SK-N-SH (cell line): ENCODE data around the gene PCGF2. TPM values are rescaled to one million over a fixed set of nuclear protein-coding genes. Genes with fewer than 3 reads are reported as not detected.

ENCODE experiments used
- CTCF ChIA-PET: fragments of 300-600, 350-600 bp; formaldehyde crosslinking; extraction: SDS; loops from one replicate; lab custom pipeline; 2021; lab: Yijun Ruan, JAX
- POLR2A ChIA-PET: fragments of 350-600 bp; sonication (Branson Sonifier 250); formaldehyde crosslinking; extraction: SDS; loops from one replicate; lab custom pipeline; 2020; ENCODE audit warnings: antibody characterized with exemption, inconsistent platforms; lab: Yijun Ruan, JAX
- DNase-seq: peaks from one replicate; pipeline ENCODE4 v3.0.0; 2012
- H2AFZ ChIP-seq: fragments of 200-600 bp; sonication (generic); 2 replicates; pipeline ENCODE4 v1.8.1; 2016; ENCODE audit warnings: antibody characterized with exemption, mild to moderate bottlenecking, low read depth
- H3F3A ChIP-seq: fragments of 200-600 bp; sonication (generic); replicated peaks from 2 replicates; pipeline ENCODE3; 2016; ENCODE audit warnings: antibody characterized with exemption, mild to moderate bottlenecking; ENCODE audit not compliant: insufficient read depth
- H3K27ac ChIP-seq, 2 experiments: fragments of 200-500 bp in 1 of 2; fragments of 200-600 bp in 1 of 2; sonication (Bioruptor generic) in 1 of 2; sonication (generic), shearing (Covaris generic) in 1 of 2; 2 replicates each; pipeline versions ENCODE4 v1.5.1 to v1.6.1; 2014 to 2016; ENCODE audit warnings: low read depth in 2 of 2, inconsistent platforms in 1 of 2, low read length in 1 of 2, mild to moderate bottlenecking in 1 of 2, mixed read lengths in 1 of 2
- H3K27me3 ChIP-seq: fragments of 200-600 bp; sonication (generic), shearing (Covaris generic); 2 replicates; pipeline ENCODE4 v1.6.1; 2016; ENCODE audit warnings: mixed run types; ENCODE audit not compliant: insufficient read depth
- H3K36me3 ChIP-seq, 2 experiments: fragments of 200-500 bp in 1 of 2; fragments of 200-600 bp in 1 of 2; sonication (Bioruptor generic) in 1 of 2; sonication (generic) in 1 of 2; replicated peaks in 1 of 2; 2 replicates each; pipeline versions ENCODE3 to v1.5.1; 2014 to 2016; ENCODE audit warnings: low read length in 1 of 2, mild to moderate bottlenecking in 1 of 2; ENCODE audit not compliant: insufficient read depth in 2 of 2, control insufficient read depth in 1 of 2
- H3K4me1 ChIP-seq, 2 experiments: fragments of 200-500 bp in 1 of 2; fragments of 200-600 bp in 1 of 2; sonication (Bioruptor generic) in 1 of 2; sonication (generic), shearing (Covaris generic) in 1 of 2; 2 replicates each; pipeline versions ENCODE4 v1.5.1 to v1.6.1; 2014 to 2016; ENCODE audit warnings: low read depth in 1 of 2, low read length in 1 of 2, mixed run types in 1 of 2; ENCODE audit not compliant: insufficient read depth in 2 of 2, control insufficient read depth in 1 of 2
- H3K4me2 ChIP-seq: fragments of 200-600 bp; sonication (generic), shearing (Covaris generic); 2 replicates; pipeline ENCODE4 v1.6.1; 2017; ENCODE audit warnings: mixed run types
- H3K4me3 ChIP-seq, 2 experiments: fragments of 200-500 bp in 1 of 2; fragments of 200-600 bp in 1 of 2; sonication (Bioruptor generic) in 1 of 2; sonication (generic), shearing (Covaris generic) in 1 of 2; 2 replicates each; pipeline versions ENCODE4 v1.5.1 to v1.8.1; 2014 to 2016; ENCODE audit warnings: low read depth in 2 of 2, inconsistent platforms in 1 of 2, low read length in 1 of 2, mild to moderate bottlenecking in 1 of 2, mixed read lengths in 1 of 2, moderate library complexity in 1 of 2
- H3K79me2 ChIP-seq: fragments of 200-600 bp; sonication (generic); 2 replicates; pipeline ENCODE4 v1.8.1; 2017; ENCODE audit warnings: mild to moderate bottlenecking; ENCODE audit not compliant: insufficient read depth
- H3K9ac ChIP-seq: fragments of 200-600 bp; sonication (generic); 2 replicates; pipeline ENCODE4 v1.6.1; 2017; ENCODE audit warnings: mixed run types
- H3K9me2 ChIP-seq: fragments of 200-600 bp; sonication (generic); 2 replicates; pipeline ENCODE4 v1.6.1; 2017; ENCODE audit warnings: mixed run types
- H3K9me3 ChIP-seq: fragments of 200-600 bp; sonication (generic); 2 replicates; pipeline ENCODE4 v1.6.1; 2017; ENCODE audit warnings: mixed run types, mild to moderate bottlenecking, moderate library complexity
- H4K20me1 ChIP-seq: fragments of 200-600 bp; sonication (generic); 2 replicates; pipeline ENCODE4 v1.6.1; 2017; ENCODE audit warnings: mild to moderate bottlenecking, mixed run types; ENCODE audit not compliant: insufficient read depth
- CTCF ChIP-seq: fragments of 200-600 bp; sonication (generic); IDR thresholded peaks from 2 replicates; pipeline ENCODE4 v1.6.1; 2017; ENCODE audit warnings: antibody characterized with exemption, mild to moderate bottlenecking, moderate library complexity
- EP300 ChIP-seq, 2 experiments: IDR thresholded peaks; 2 replicates each; pipeline versions ENCODE4 v1.4.0 to v1.6.1; 2012; ENCODE audit warnings: borderline replicate concordance in 1 of 2, low read depth in 1 of 2, low read length in 1 of 2
- FOXJ3 ChIP-seq: sonication (generic); formaldehyde crosslinking; IDR thresholded peaks from 2 replicates; pipeline ENCODE4 v1.5.1; 2020; ENCODE audit warnings: mild to moderate bottlenecking, missing genetic modification reagents
- IRF3 ChIP-seq: fragments of 150-350 bp; IDR thresholded peaks from 2 replicates; pipeline ENCODE4 v1.6.1; 2016; ENCODE audit warnings: mild to moderate bottlenecking, low read depth, low read length
- MAX ChIP-seq: IDR thresholded peaks from 2 replicates; pipeline ENCODE4 v1.4.0; 2012; ENCODE audit warnings: low read depth
- MXI1 ChIP-seq: IDR thresholded peaks from 2 replicates; pipeline ENCODE4 v1.6.1; 2012; ENCODE audit warnings: mild to moderate bottlenecking, low read depth, low read length, improper control_type of control experiment
- NFIC ChIP-seq: IDR thresholded peaks from 2 replicates; pipeline ENCODE4 v1.4.0; 2012; ENCODE audit warnings: borderline replicate concordance
- POLR2AphosphoS5 ChIP-seq: IDR thresholded peaks from 2 replicates; pipeline ENCODE4 v1.6.1; 2012; ENCODE audit warnings: low read depth, low read length
- RFX5 ChIP-seq: IDR thresholded peaks from 2 replicates; pipeline ENCODE4 v1.6.1; 2012; ENCODE audit warnings: mild to moderate bottlenecking, improper control_type of control experiment, low read length
- WGBS: methylation state at CpG from one replicate; pipeline ENCODE4 v1.1.6; 2017; ENCODE audit warnings: low lambda C conversion rate; 5-methylcytosine and 5-hydroxymethylcytosine counted together
- polyA plus RNA-seq, 3 experiments: library from polyadenylated mRNA; depleted of rRNA; stranded (reverse); fragments of >200 nt; gene quantifications; 2 replicates each; pipeline ENCODE4 v1.2.3, GENCODE V29; 2012

Gene PCGF2
- polyA plus RNA-seq, 1 of the 3 experiments (the other 2 are of a cell fraction) = 39.8 TPM

- H3F3A ChIP-seq = peaks cover 37% of the 10 kb centered on the region
- DNase-seq = no peak
- no peaks in the 10 kb centered on the region for H3K9me2 ChIP-seq
- no peak overlapping the region for H2AFZ ChIP-seq
- H3K4me1 ChIP-seq = peaks cover 10 to 69% of the 10 kb centered on the region in 2 experiments; a peak in 1 of 4 replicates
- H3K79me2 ChIP-seq = peaks cover 30% of the 10 kb centered on the region; the same call in 1 of the 2 replicates
- peak overlapping the region; percentile 90 for H3K4me2 ChIP-seq
- H3K9ac ChIP-seq = 0 out of 2 replicates have a peak overlapping the region, but pooled peaks have one; percentile 89
- CTCF ChIA-PET = interaction anchor here (0.9 to 7.4 kb wide), 13 partner anchors 13 to 222 kb away, joined by 3 to 88 read pairs (median 6); partner anchors contain the start of genes EPOP, MLLT6 and PCGF2
- H3K4me3 ChIP-seq = peak overlapping the region; percentile 78 to 79; a peak in 3 of 4 replicates
- POLR2A ChIA-PET = interaction anchor here (0.6 to 2.2 kb wide), 7 partner anchors 10 to 149 kb away, joined by 3 to 9 read pairs (median 5); partner anchors contain the start of gene MLLT6
- no peaks in the 10 kb centered on the region for H3K9me3 ChIP-seq
- no peaks in the 10 kb centered on the region for H3K27me3 ChIP-seq
- TF ChIP-seq CTCF (no peak), POLR2AphosphoS5 (0 out of 2 replicates have a peak, but pooled peaks have one; percentile 11)
- H4K20me1 ChIP-seq = peaks cover 23% of the 10 kb centered on the region; the same call in 1 of the 2 replicates
- H3K36me3 ChIP-seq = peaks cover 12 to 30% of the 10 kb centered on the region in 2 experiments
- peak overlapping the region; percentile 12 to 98; a peak in 3 of 4 replicates for H3K27ac ChIP-seq
- WGBS = 95% methylated on average over 7 of the region's 8 CpGs
Measured at GRCh38 chr17:38731526-38732294, 16.4 kb downstream of the PCGF2 start.

GRCh38 chr17:38730526-38731379 is 17.4 kb downstream of the PCGF2 start:
- peak in 1 of 2 experiments; percentile 33; a peak in 1 of 4 replicates for TF ChIP-seq EP300 (IDR thresholded peaks at IDR 0.05; ENCODE audit: borderline replicate concordance in 1 of 2, low read depth in 1 of 2, low read length in 1 of 2)
- peak; percentile 42; the same call in 1 of the 2 replicates for TF ChIP-seq NFIC
- no peak for TF ChIP-seq RFX5
- TF ChIP-seq POLR2AphosphoS5 = peak; percentile 30; the same call in 1 of the 2 replicates
- peak; percentile 36; the same call in 1 of the 2 replicates for TF ChIP-seq MAX
- no peak for TF ChIP-seq IRF3
- peak; percentile 63; the same call in 1 of the 2 replicates for TF ChIP-seq FOXJ3
- TF ChIP-seq CTCF = no peak
- peak; percentile 72 for TF ChIP-seq MXI1
- TF ChIP-seq, all 33 proteins: peak for 6
- Histone ChIP-seq H3K9me3 (no peaks in the 10 kb centered on the region), H3K4me3 (peak overlapping the region; percentile 78 to 79), H3F3A (peaks cover 32% of the 10 kb centered on the region), H3K36me3 (peaks cover 11 to 28% of the 10 kb centered on the region in 2 experiments), H3K4me2 (peak overlapping the region; percentile 90), H2AFZ (peak overlapping the region; percentile 76; the same call in 1 of the 2 replicates), H3K9me2 (no peaks in the 10 kb centered on the region), H3K4me1 (peaks cover 10 to 67% of the 10 kb centered on the region in 2 experiments; a peak in 1 of 4 replicates), H3K27ac (peak overlapping the region; percentile 73 to 98), H3K27me3 (no peaks in the 10 kb centered on the region), H3K9ac (peak overlapping the region; percentile 89), H4K20me1 (peaks cover 20% of the 10 kb centered on the region; the same call in 1 of the 2 replicates), H3K79me2 (peaks cover 28% of the 10 kb centered on the region; the same call in 1 of the 2 replicates)
- ChIA-PET CTCF (interaction anchor here (0.7 to 7.4 kb wide), 15 partner anchors 12 to 670 kb away, joined by 3 to 88 read pairs (median 5); partner anchors contain the start of genes EPOP, MLLT6 and PCGF2), POLR2A (interaction anchor here (0.6 to 2.2 kb wide), 8 partner anchors 11 to 150 kb away, joined by 3 to 9 read pairs (median 5); partner anchors contain the start of gene MLLT6)
- WGBS = 8% methylated on average over 24 of the region's 27 CpGs
- peak; percentile 80 for DNase-seq
